ENCODE data around the gene HSP90AA1.
A peak's percentile ranks its signal among the peaks of the same experiment; 100 is the strongest.

HSP90AA1 gene

GRCh38 chr14:102105369-102105768 lies 18.5 kb upstream of the HSP90AA1 start:
- H3K4me3 ChIP-seq (ENCODE audit: low read depth, low read length): no peak overlapping the region
- TF ChIP-seq MYC (IDR thresholded peaks at IDR 0.05; ENCODE audit: low read depth, low read length) (no peak), POLR2A (IDR thresholded peaks at IDR 0.05; ENCODE audit: extremely low read depth, insufficient read length) (no peak)
- TF ChIP-seq, protein P1, sequence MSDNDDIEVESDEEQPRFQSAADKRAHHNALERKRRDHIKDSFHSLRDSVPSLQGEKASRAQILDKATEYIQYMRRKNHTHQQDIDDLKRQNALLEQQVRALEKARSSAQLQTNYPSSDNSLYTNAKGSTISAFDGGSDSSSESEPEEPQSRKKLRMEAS (IDR thresholded peaks at IDR 0.05; ENCODE audit: low read depth, low read length): no peak
- TF ChIP-seq, protein P2, sequence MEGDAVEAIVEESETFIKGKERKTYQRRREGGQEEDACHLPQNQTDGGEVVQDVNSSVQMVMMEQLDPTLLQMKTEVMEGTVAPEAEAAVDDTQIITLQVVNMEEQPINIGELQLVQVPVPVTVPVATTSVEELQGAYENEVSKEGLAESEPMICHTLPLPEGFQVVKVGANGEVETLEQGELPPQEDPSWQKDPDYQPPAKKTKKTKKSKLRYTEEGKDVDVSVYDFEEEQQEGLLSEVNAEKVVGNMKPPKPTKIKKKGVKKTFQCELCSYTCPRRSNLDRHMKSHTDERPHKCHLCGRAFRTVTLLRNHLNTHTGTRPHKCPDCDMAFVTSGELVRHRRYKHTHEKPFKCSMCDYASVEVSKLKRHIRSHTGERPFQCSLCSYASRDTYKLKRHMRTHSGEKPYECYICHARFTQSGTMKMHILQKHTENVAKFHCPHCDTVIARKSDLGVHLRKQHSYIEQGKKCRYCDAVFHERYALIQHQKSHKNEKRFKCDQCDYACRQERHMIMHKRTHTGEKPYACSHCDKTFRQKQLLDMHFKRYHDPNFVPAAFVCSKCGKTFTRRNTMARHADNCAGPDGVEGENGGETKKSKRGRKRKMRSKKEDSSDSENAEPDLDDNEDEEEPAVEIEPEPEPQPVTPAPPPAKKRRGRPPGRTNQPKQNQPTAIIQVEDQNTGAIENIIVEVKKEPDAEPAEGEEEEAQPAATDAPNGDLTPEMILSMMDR (IDR thresholded peaks at IDR 0.05; ENCODE audit: low read depth, low read length): no peak
- no peak for DNase-seq (ENCODE audit: low read depth)

DNA sequence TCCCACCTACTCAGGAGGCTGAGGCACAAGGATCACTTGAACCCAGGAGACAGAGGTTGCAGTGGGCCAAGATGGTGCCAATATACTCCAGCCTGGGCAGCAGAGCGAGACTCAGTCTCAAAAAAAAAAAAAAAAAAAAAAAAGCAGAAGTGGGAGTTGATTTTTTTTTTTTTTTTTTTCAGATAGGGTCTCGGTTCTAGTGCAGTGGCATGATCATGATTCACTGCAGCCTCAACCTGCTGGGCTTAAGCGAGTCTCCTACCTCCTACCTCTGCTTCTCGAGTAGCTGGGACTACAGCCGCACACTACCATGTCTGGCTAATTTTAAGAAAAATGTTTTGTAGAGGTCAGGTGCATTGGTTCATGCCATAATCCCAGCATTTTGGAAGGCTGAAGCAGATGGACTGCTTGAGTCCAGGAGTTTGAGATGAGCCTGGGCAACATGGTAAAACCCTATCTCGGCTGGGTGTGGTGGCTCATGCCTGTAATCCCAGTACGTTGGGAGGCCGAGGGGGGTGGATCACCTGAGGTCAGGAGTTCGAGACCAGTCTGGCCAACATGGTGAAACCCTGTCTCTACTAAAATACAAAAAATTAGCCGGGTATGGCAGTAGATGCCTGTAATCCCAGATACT lies 16.3 kb upstream of the HSP90AA1 start:
- TF ChIP-seq, protein P1 (IDR thresholded peaks at IDR 0.05; ENCODE audit: low read depth, low read length): no peak
- TF ChIP-seq, protein P2 (IDR thresholded peaks at IDR 0.05; ENCODE audit: low read depth, low read length): no peak
- TF ChIP-seq MYC (IDR thresholded peaks at IDR 0.05; ENCODE audit: low read depth, low read length) (no peak), POLR2A (IDR thresholded peaks at IDR 0.05; ENCODE audit: extremely low read depth, insufficient read length) (no peak)
- no peak for DNase-seq (ENCODE audit: low read depth)
- no peak overlapping the region for H3K4me3 ChIP-seq (ENCODE audit: low read depth, low read length)

DNA sequence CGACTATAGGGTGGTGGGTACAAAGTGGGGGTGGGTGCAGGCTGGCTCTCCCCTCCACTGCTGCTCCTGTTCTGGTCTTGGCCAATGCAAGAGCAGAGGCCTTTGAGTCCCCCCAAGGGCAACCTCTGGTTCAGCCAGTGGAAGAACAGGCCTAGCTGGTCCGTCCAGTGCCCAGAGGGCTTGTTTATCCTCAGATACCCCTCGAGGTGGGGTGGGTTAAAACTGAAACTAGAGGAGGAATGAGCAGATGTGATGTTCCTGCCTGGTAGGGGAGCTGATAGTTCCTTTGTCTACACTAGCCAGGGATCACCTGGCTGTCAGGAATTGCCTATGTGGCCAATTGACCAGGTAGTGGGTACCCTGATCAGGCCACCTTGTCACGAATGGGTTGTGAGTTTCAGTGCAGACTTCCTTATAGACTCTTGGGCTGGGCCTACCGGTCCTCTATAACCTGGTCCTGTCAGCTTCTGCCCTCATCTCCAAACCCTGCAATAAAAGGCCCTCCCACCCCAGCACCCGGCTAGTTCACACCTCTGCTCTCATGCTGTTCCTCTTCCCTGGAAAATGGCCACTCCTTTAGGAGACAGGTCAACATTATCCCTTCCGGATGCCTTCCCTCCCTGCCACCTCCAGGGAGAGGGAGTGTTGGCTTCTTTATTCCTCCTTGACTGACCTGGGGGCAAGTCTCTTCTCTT lies 10.7 kb upstream of the HSP90AA1 start:
- TF ChIP-seq MYC (IDR thresholded peaks at IDR 0.05; ENCODE audit: low read depth, low read length) (no peak), POLR2A (IDR thresholded peaks at IDR 0.05; ENCODE audit: extremely low read depth, insufficient read length) (no peak)
- TF ChIP-seq, protein P2 (IDR thresholded peaks at IDR 0.05; ENCODE audit: low read depth, low read length): no peak
- TF ChIP-seq, protein P1 (IDR thresholded peaks at IDR 0.05; ENCODE audit: low read depth, low read length): no peak
- H3K4me3 ChIP-seq (ENCODE audit: low read depth, low read length): no peak overlapping the region
- DNase-seq (ENCODE audit: low read depth): no peak

- peak; percentile 73 for DNase-seq (ENCODE audit: low read depth)
- TF ChIP-seq MYC (IDR thresholded peaks at IDR 0.05; ENCODE audit: low read depth, low read length) (0 out of 2 replicates have a peak, but pooled peaks have one; percentile 7), POLR2A (IDR thresholded peaks at IDR 0.05; ENCODE audit: extremely low read depth, insufficient read length) (no peak)
- TF ChIP-seq, protein P1 (IDR thresholded peaks at IDR 0.05; ENCODE audit: low read depth, low read length): peak; percentile 69
- TF ChIP-seq, protein P2 (IDR thresholded peaks at IDR 0.05; ENCODE audit: low read depth, low read length): peak; percentile 79
- H3K4me3 ChIP-seq (ENCODE audit: low read depth, low read length): no peak overlapping the region
Measured at GRCh38 chr14:102096569-102097188, 9.8 kb upstream of the HSP90AA1 start.

GRCh38 chr14:102095871-102096568 lies 9.2 kb upstream of the HSP90AA1 start:
- no peak for DNase-seq (ENCODE audit: low read depth)
- TF ChIP-seq, protein P2 (IDR thresholded peaks at IDR 0.05; ENCODE audit: low read depth, low read length): no peak
- TF ChIP-seq POLR2A (IDR thresholded peaks at IDR 0.05; ENCODE audit: extremely low read depth, insufficient read length) (no peak), MYC (IDR thresholded peaks at IDR 0.05; ENCODE audit: low read depth, low read length) (no peak)
- TF ChIP-seq, protein P1 (IDR thresholded peaks at IDR 0.05; ENCODE audit: low read depth, low read length): no peak
- no peak overlapping the region for H3K4me3 ChIP-seq (ENCODE audit: low read depth, low read length)

Data from NB4 (cell line).